HG02588 (cell line): ENCODE data around the gene MEIS1.

Source experiments
- ATAC-seq: cut with Tn5 transposase; IDR thresholded peaks from one replicate; pipeline ENCODE4 v1.9.1; 2021; ENCODE audit warnings: mild to moderate bottlenecking, moderate library complexity; ENCODE audit not compliant: unreplicated experiment

Gene MEIS1

GRCh38 chr2:66506265-66506664 lies 71.3 kb downstream of the MEIS1 start:
- no peak for ATAC-seq

- no peak for ATAC-seq
Observed at GRCh38 chr2:66507673-66508201, 72.8 kb downstream of the MEIS1 start.

- ATAC-seq = no peak
Observed at GRCh38 chr2:66508484-66509071, 73.7 kb downstream of the MEIS1 start.

GRCh38 chr2:66509326-66509811 lies 74.4 kb downstream of the MEIS1 start:
- no peak for ATAC-seq

GRCh38 chr2:66512626-66513025 lies 77.7 kb downstream of the MEIS1 start:
- ATAC-seq = no peak

GRCh38 chr2:66515743-66516142 lies 80.8 kb downstream of the MEIS1 start:
- no peak for ATAC-seq

GRCh38 chr2:66516499-66516898 lies 81.6 kb downstream of the MEIS1 start:
- ATAC-seq = no peak

- no peak for ATAC-seq
Observed at GRCh38 chr2:66517772-66518171, 82.8 kb downstream of the MEIS1 start.

- ATAC-seq = no peak
Observed at GRCh38 chr2:66519264-66519843, 84.4 kb downstream of the MEIS1 start.

GRCh38 chr2:66521291-66521922 lies 86.5 kb downstream of the MEIS1 start:
- ATAC-seq = no peak

- no peak for ATAC-seq
Observed at GRCh38 chr2:66522611-66523376, 87.9 kb downstream of the MEIS1 start.

- no peak for ATAC-seq
Observed at GRCh38 chr2:66523377-66523969, 88.5 kb downstream of the MEIS1 start.

- no peak for ATAC-seq
Observed at GRCh38 chr2:66523990-66524389, 89.1 kb downstream of the MEIS1 start.

- no peak for ATAC-seq
Observed at GRCh38 chr2:66525606-66526005, 90.7 kb downstream of the MEIS1 start.

GRCh38 chr2:66526180-66526579 lies 91.3 kb downstream of the MEIS1 start:
- no peak for ATAC-seq

GRCh38 chr2:66528974-66529724 lies 94.2 kb downstream of the MEIS1 start:
- no peak for ATAC-seq

GRCh38 chr2:66530651-66531050 lies 95.7 kb downstream of the MEIS1 start:
- no peak for ATAC-seq

- ATAC-seq = no peak
Observed at GRCh38 chr2:66531155-66531554, 96.2 kb downstream of the MEIS1 start.

GRCh38 chr2:66531567-66531966 lies 96.6 kb downstream of the MEIS1 start:
- no peak for ATAC-seq
